Measurements from ENCODE around the gene SUPT4H1.

- no peak for TF ChIP-seq POLR2AphosphoS5 (IDR thresholded peaks at IDR 0.05; ENCODE audit: borderline replicate concordance, low read depth, low read length)
- TF ChIP-seq EZH2 (IDR thresholded peaks at IDR 0.05): no peak
- no peak for TF ChIP-seq FOXP2 (optimal IDR thresholded peaks at IDR 0.05; ENCODE audit: control extremely low read depth, extremely low read length, insufficient read depth)
Observed at GRCh38 chr17:58309918-58310259, 42.1 kb downstream of the SUPT4H1 start.
